CD4-positive, alpha-beta T cell (primary cell): ENCODE measurements around the gene NR1H2. TPM values are rescaled to one million over a fixed set of nuclear protein-coding genes. Genes with fewer than 3 reads are reported as not detected.

Experiments
- ATAC-seq: fragments of 200-7000 bp; cut with Tn5 transposase; one replicate; pipeline ENCODE4 v1.10.0; 2022; ENCODE audit warnings: mild to moderate bottlenecking; ENCODE audit not compliant: poor library complexity
- CTCF ChIA-PET: fragments of 350-600 bp; sonication (Branson Sonifier 250); formaldehyde crosslinking; loops from one replicate; lab custom pipeline; 2021; ENCODE audit warnings: antibody characterized with exemption, inconsistent platforms; lab: Charles Lee
- POLR2A ChIA-PET: fragments of 350-600 bp; sonication (Branson Sonifier 250); formaldehyde crosslinking; loops from one replicate; lab custom pipeline; 2021; ENCODE audit warnings: antibody characterized with exemption, inconsistent platforms; lab: Charles Lee
- DNase-seq, 14 experiments: peaks; one replicate each; pipeline ENCODE4 v3.0.0-alpha.2; 2013 to 2020; ENCODE audit warnings: mixed read lengths in 2 of 14
- H3K27ac ChIP-seq, 2 donors: one replicate each; pipeline versions ENCODE4 v1.5.1 to v1.7.0; 2013; ENCODE audit warnings: low read length in 2 of 2, low read depth in 1 of 2, mild to moderate bottlenecking in 1 of 2
- H3K27me3 ChIP-seq, 2 experiments: 1 replicate in 1 of 2; 2 replicates in 1 of 2; pipeline versions ENCODE4 v1.6.1 to v1.7.0; 2013; ENCODE audit warnings: low read length in 2 of 2, control low read depth in 1 of 2, mild to moderate bottlenecking in 1 of 2, moderate library complexity in 1 of 2; ENCODE audit not compliant: insufficient read depth in 2 of 2, control insufficient read depth in 1 of 2
- H3K36me3 ChIP-seq: one replicate; pipeline ENCODE4 v1.6.1; 2013; ENCODE audit warnings: low read length, control low read depth; ENCODE audit not compliant: insufficient read depth
- H3K4me1 ChIP-seq: one replicate; pipeline ENCODE4 v1.6.1; 2013; ENCODE audit warnings: low read length, control low read depth; ENCODE audit not compliant: insufficient read depth
- H3K4me3 ChIP-seq: one replicate; pipeline ENCODE4 v1.5.1; 2013; ENCODE audit warnings: mild to moderate bottlenecking, low read length, moderate library complexity
- H3K9me3 ChIP-seq, 2 experiments: 1 replicate in 1 of 2; 2 replicates in 1 of 2; pipeline versions ENCODE4 v1.6.1 to v1.7.0; 2013; ENCODE audit warnings: low read length in 2 of 2, mild to moderate bottlenecking in 2 of 2, control low read depth in 1 of 2, moderate library complexity in 1 of 2; ENCODE audit not compliant: control insufficient read depth in 1 of 2, insufficient read depth in 1 of 2
- H3K27ac Mint-ChIP-seq: one replicate; pipeline ENCODE4 v1.8.0; 2020; ENCODE audit warnings: mixed read lengths
- H3K27me3 Mint-ChIP-seq: one replicate; pipeline ENCODE4 v1.8.0; 2021; ENCODE audit warnings: mixed read lengths
- H3K36me3 Mint-ChIP-seq: one replicate; pipeline ENCODE4 v1.8.0; 2021; ENCODE audit warnings: low read depth, mixed read lengths
- H3K4me1 Mint-ChIP-seq: one replicate; pipeline ENCODE4 v1.8.0; 2021; ENCODE audit warnings: low read depth, mixed read lengths
- H3K4me3 Mint-ChIP-seq: one replicate; pipeline ENCODE4 v1.8.0; 2020; ENCODE audit warnings: mild to moderate bottlenecking, mixed read lengths
- H3K9me3 Mint-ChIP-seq: one replicate; pipeline ENCODE4 v1.8.0; 2020; ENCODE audit warnings: mixed read lengths
- intact Hi-C, 2 experiments: fragments of 100-400 bp; cut with DNase I in 1 of 2; cut with micrococcal nuclease in 1 of 2; formaldehyde crosslinking; loops; one replicate each; pipeline versions ENCODE4 v1.15.1 to v1.9.0; 2023 to 2025; cut with DNase I, micrococcal nuclease
- total RNA-seq, 174 experiments: library from RNA in 2 of 174; stranded (reverse) in 2 of 174; gene quantifications; one replicate each; pipeline ENCODE4 v1.2.3 and lab custom pipeline; 2021 to 2026
- TF ChIP-seq, protein P1 (sequence below): fragments of 200-600 bp; IDR thresholded peaks from one replicate; pipeline ENCODE4 v1.8.0; 2022; ENCODE audit warnings: antibody characterized with exemption, mild to moderate bottlenecking

NR1H2 gene
- total RNA-seq, 2 experiments from 2014 or later = 261 to 265 TPM

GRCh38 chr19:50380137-50380536 lies 3.9 kb downstream of the NR1H2 start:
- H3K27me3 Mint-ChIP-seq = peaks cover 6% of the 10 kb centered on the region
- H3K4me3 Mint-ChIP-seq = peak overlapping the region; percentile 34
- Histone ChIP-seq H3K4me1 (peaks cover 38% of the 10 kb centered on the region), H3K9me3 (no peaks in the 10 kb centered on the region), H3K36me3 (peaks cover 58% of the 10 kb centered on the region), H3K27ac (no peak overlapping the region), H3K4me3 (no peak overlapping the region), H3K27me3 (no peaks in the 10 kb centered on the region)
- peaks cover 84% of the 10 kb centered on the region for H3K36me3 Mint-ChIP-seq
- TF ChIP-seq, protein P1, sequence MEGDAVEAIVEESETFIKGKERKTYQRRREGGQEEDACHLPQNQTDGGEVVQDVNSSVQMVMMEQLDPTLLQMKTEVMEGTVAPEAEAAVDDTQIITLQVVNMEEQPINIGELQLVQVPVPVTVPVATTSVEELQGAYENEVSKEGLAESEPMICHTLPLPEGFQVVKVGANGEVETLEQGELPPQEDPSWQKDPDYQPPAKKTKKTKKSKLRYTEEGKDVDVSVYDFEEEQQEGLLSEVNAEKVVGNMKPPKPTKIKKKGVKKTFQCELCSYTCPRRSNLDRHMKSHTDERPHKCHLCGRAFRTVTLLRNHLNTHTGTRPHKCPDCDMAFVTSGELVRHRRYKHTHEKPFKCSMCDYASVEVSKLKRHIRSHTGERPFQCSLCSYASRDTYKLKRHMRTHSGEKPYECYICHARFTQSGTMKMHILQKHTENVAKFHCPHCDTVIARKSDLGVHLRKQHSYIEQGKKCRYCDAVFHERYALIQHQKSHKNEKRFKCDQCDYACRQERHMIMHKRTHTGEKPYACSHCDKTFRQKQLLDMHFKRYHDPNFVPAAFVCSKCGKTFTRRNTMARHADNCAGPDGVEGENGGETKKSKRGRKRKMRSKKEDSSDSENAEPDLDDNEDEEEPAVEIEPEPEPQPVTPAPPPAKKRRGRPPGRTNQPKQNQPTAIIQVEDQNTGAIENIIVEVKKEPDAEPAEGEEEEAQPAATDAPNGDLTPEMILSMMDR = no peak
- ChIA-PET POLR2A (no interaction called here), CTCF (no interaction called here)
- intact Hi-C loops = no loop called here
- ATAC-seq (no peak), DNase-seq (peak in 1 of 14 experiments; percentile 27)
- H3K27ac Mint-ChIP-seq = peak overlapping the region; percentile 35
- peaks cover 42% of the 10 kb centered on the region for H3K4me1 Mint-ChIP-seq
- H3K9me3 Mint-ChIP-seq = no peaks in the 10 kb centered on the region

- ATAC-seq (no peak), DNase-seq (peak in 1 of 14 experiments; percentile 27)
- Histone ChIP-seq H3K36me3 (peaks cover 58% of the 10 kb centered on the region), H3K4me1 (peaks cover 39% of the 10 kb centered on the region), H3K9me3 (no peaks in the 10 kb centered on the region), H3K4me3 (no peak overlapping the region), H3K27me3 (no peaks in the 10 kb centered on the region), H3K27ac (no peak overlapping the region)
- TF ChIP-seq, protein P1 = no peak
- intact Hi-C loops = no loop called here
- H3K4me1 Mint-ChIP-seq = peaks cover 44% of the 10 kb centered on the region
- H3K27ac Mint-ChIP-seq = peak overlapping the region; percentile 44
- CTCF ChIA-PET = no interaction called here
- no peaks in the 10 kb centered on the region for H3K9me3 Mint-ChIP-seq
- peak overlapping the region; percentile 27 for H3K4me3 Mint-ChIP-seq
- H3K36me3 Mint-ChIP-seq = peaks cover 85% of the 10 kb centered on the region
- POLR2A ChIA-PET = no interaction called here
- peaks cover 6% of the 10 kb centered on the region for H3K27me3 Mint-ChIP-seq
Measured at GRCh38 chr19:50380751-50381151, 4.5 kb downstream of the NR1H2 start.

DNA sequence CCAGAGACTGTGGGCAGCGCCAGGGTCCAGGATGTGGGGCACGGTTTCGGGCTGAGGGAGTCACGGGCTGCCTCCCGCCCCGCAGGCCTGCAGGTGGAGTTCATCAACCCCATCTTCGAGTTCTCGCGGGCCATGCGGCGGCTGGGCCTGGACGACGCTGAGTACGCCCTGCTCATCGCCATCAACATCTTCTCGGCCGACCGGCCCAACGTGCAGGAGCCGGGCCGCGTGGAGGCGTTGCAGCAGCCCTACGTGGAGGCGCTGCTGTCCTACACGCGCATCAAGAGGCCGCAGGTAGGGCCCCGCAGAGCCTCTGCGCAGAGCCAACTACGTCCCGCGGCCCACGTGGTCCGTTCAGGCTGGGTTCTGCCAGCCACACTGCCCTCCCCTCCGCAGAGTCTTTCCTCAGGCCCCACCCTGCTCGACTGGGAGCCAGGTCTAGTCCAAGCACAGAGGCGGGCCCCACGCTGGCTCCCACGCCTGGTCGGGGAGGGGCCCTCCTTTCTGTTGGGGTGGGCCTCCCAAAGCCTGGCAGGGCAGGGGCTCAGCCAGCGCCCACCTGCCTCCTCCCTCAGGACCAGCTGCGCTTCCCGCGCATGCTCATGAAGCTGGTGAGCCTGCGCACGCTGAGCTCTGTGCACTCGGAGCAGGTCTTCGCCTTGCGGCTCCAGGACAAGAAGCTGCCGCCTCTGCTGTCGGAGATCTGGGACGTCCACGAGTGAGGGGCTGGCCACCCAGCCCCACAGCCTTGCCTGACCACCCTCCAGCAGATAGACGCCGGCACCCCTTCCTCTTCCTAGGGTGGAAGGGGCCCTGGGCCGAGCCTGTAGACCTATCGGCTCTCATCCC lies 5.8 kb downstream of the NR1H2 start:
- Mint-ChIP-seq H3K27me3 (peaks cover 6% of the 10 kb centered on the region), H3K4me1 (peaks cover 35% of the 10 kb centered on the region), H3K36me3 (peaks cover 75% of the 10 kb centered on the region), H3K9me3 (no peaks in the 10 kb centered on the region), H3K27ac (peak overlapping the region; percentile 90), H3K4me3 (peak overlapping the region; percentile 63)
- DNase-seq (peak in 2 of 14 experiments; percentile 21 to 47), ATAC-seq (no peak)
- CTCF ChIA-PET = no interaction called here
- H3K27me3 ChIP-seq = no peaks in the 10 kb centered on the region
- no peaks in the 10 kb centered on the region for H3K9me3 ChIP-seq
- no peak overlapping the region for H3K27ac ChIP-seq
- TF ChIP-seq, protein P1 = no peak
- H3K4me3 ChIP-seq = no peak overlapping the region
- intact Hi-C loops = no loop called here
- peaks cover 32% of the 10 kb centered on the region for H3K4me1 ChIP-seq
- POLR2A ChIA-PET = interaction anchor here (1.3 kb wide), 1 partner anchor 48 kb away, joined by 3 read pairs; no protein-coding TSS in a partner anchor
- peaks cover 58% of the 10 kb centered on the region for H3K36me3 ChIP-seq
